Activated T-helper 2 cell treated with anti-CD3 and anti-CD28 coated beads, Interferon-gamma antibody, Interleukin-2, Interleukin-4, amounts not matched to agents 10 μg/mL and 5 μg/mL and 100 μg/mL, durations not matched to agents 14 hours and 24 hours and 36 hours (primary cell): Measurements from ENCODE around the gene LINGO1. TPM values are rescaled to one million over a fixed set of nuclear protein-coding genes. Genes with fewer than 3 reads are reported as not detected.

Experiments used
- DNase-seq: peaks from one replicate; pipeline ENCODE4 v3.0.0; 2021; ENCODE audit warnings: low spot score
- H3K27ac Mint-ChIP-seq: one replicate; pipeline ENCODE4 v1.8.0; 2021; ENCODE audit warnings: mixed read lengths
- H3K27me3 Mint-ChIP-seq: one replicate; pipeline ENCODE4 v1.8.0; 2021; ENCODE audit warnings: low read depth, mixed read lengths
- H3K36me3 Mint-ChIP-seq: one replicate; pipeline ENCODE4 v1.8.0; 2021; ENCODE audit warnings: low read depth, mixed read lengths
- H3K4me1 Mint-ChIP-seq: one replicate; pipeline ENCODE4 v1.8.0; 2021; ENCODE audit warnings: low read depth, mixed read lengths
- H3K4me3 Mint-ChIP-seq: one replicate; pipeline ENCODE4 v1.8.0; 2021; ENCODE audit warnings: low read depth, mild to moderate bottlenecking, moderate library complexity, mixed read lengths
- H3K9me3 Mint-ChIP-seq: one replicate; pipeline ENCODE4 v1.8.0; 2021; ENCODE audit warnings: mixed read lengths
- intact Hi-C: fragments of 100-400 bp; cut with micrococcal nuclease; formaldehyde crosslinking; loops from one replicate; pipeline ENCODE4 v1.15.1; 2023
- total RNA-seq: library from RNA; stranded (reverse); gene quantifications from 2 replicates; pipeline ENCODE4 v1.2.3, GENCODE V29; 2022

The LINGO1 gene
- total RNA-seq, 1 donor from 2014 or later, result not detected

- no peaks in the 10 kb centered on the region for H3K27me3 Mint-ChIP-seq
- H3K9me3 Mint-ChIP-seq, result no peaks in the 10 kb centered on the region
- H3K4me3 Mint-ChIP-seq, result no peak overlapping the region
- no peaks in the 10 kb centered on the region for H3K4me1 Mint-ChIP-seq
- no peak overlapping the region for H3K27ac Mint-ChIP-seq
- intact Hi-C loops, result no loop called here
- DNase-seq, result no peak
- no peaks in the 10 kb centered on the region for H3K36me3 Mint-ChIP-seq
Observed at GRCh38 chr15:77614251-77614806, 18.4 kb downstream of the LINGO1 start.

- no peak overlapping the region for H3K4me3 Mint-ChIP-seq
- no peaks in the 10 kb centered on the region for H3K27me3 Mint-ChIP-seq
- H3K27ac Mint-ChIP-seq, result no peak overlapping the region
- H3K9me3 Mint-ChIP-seq, result no peaks in the 10 kb centered on the region
- H3K36me3 Mint-ChIP-seq, result no peaks in the 10 kb centered on the region
- no peaks in the 10 kb centered on the region for H3K4me1 Mint-ChIP-seq
- no peak for DNase-seq
- intact Hi-C loops, result no loop called here
Observed at GRCh38 chr15:77613814-77614213, 18.9 kb downstream of the LINGO1 start.

GRCh38 chr15:77612958-77613601 is 19.6 kb downstream of the LINGO1 start:
- no peak overlapping the region for H3K4me3 Mint-ChIP-seq
- no peak overlapping the region for H3K27ac Mint-ChIP-seq
- no peaks in the 10 kb centered on the region for H3K9me3 Mint-ChIP-seq
- intact Hi-C loops, result no loop called here
- no peaks in the 10 kb centered on the region for H3K27me3 Mint-ChIP-seq
- DNase-seq, result no peak
- no peaks in the 10 kb centered on the region for H3K36me3 Mint-ChIP-seq
- no peaks in the 10 kb centered on the region for H3K4me1 Mint-ChIP-seq

- Mint-ChIP-seq H3K27ac (no peak overlapping the region), H3K4me1 (no peaks in the 10 kb centered on the region), H3K9me3 (no peaks in the 10 kb centered on the region), H3K27me3 (no peaks in the 10 kb centered on the region), H3K4me3 (no peak overlapping the region), H3K36me3 (no peaks in the 10 kb centered on the region)
- DNase-seq, result no peak
- intact Hi-C loops, result no loop called here
Observed at GRCh38 chr15:77611767-77612166, 20.9 kb downstream of the LINGO1 start.

GRCh38 chr15:77610731-77611130 is 22.0 kb downstream of the LINGO1 start:
- no peaks in the 10 kb centered on the region for H3K36me3 Mint-ChIP-seq
- H3K9me3 Mint-ChIP-seq, result no peaks in the 10 kb centered on the region
- no peaks in the 10 kb centered on the region for H3K27me3 Mint-ChIP-seq
- intact Hi-C loops, result no loop called here
- H3K4me3 Mint-ChIP-seq, result no peak overlapping the region
- DNase-seq, result no peak
- no peaks in the 10 kb centered on the region for H3K4me1 Mint-ChIP-seq
- no peak overlapping the region for H3K27ac Mint-ChIP-seq

- H3K4me3 Mint-ChIP-seq, result no peak overlapping the region
- H3K27me3 Mint-ChIP-seq, result peaks cover 5% of the 10 kb centered on the region
- DNase-seq, result no peak
- intact Hi-C loops, result no loop called here
- no peak overlapping the region for H3K27ac Mint-ChIP-seq
- no peaks in the 10 kb centered on the region for H3K4me1 Mint-ChIP-seq
- no peaks in the 10 kb centered on the region for H3K9me3 Mint-ChIP-seq
- H3K36me3 Mint-ChIP-seq, result no peaks in the 10 kb centered on the region
Observed at GRCh38 chr15:77609558-77609957, 23.2 kb downstream of the LINGO1 start.

GRCh38 chr15:77608774-77609173 is 23.9 kb downstream of the LINGO1 start:
- Mint-ChIP-seq H3K27ac (no peak overlapping the region), H3K4me3 (no peak overlapping the region), H3K27me3 (peaks cover 7% of the 10 kb centered on the region), H3K36me3 (no peaks in the 10 kb centered on the region), H3K4me1 (no peaks in the 10 kb centered on the region), H3K9me3 (no peaks in the 10 kb centered on the region)
- intact Hi-C loops, result no loop called here
- no peak for DNase-seq

- intact Hi-C loops, result no loop called here
- H3K4me3 Mint-ChIP-seq, result no peak overlapping the region
- H3K9me3 Mint-ChIP-seq, result no peaks in the 10 kb centered on the region
- peaks cover 8% of the 10 kb centered on the region for H3K27me3 Mint-ChIP-seq
- H3K36me3 Mint-ChIP-seq, result no peaks in the 10 kb centered on the region
- H3K4me1 Mint-ChIP-seq, result no peaks in the 10 kb centered on the region
- H3K27ac Mint-ChIP-seq, result no peak overlapping the region
- DNase-seq, result no peak
Observed at GRCh38 chr15:77607894-77608261, 24.8 kb downstream of the LINGO1 start.

GRCh38 chr15:77607111-77607893 is 25.4 kb downstream of the LINGO1 start:
- no peak for DNase-seq
- no peaks in the 10 kb centered on the region for H3K9me3 Mint-ChIP-seq
- intact Hi-C loops, result no loop called here
- no peaks in the 10 kb centered on the region for H3K36me3 Mint-ChIP-seq
- H3K4me1 Mint-ChIP-seq, result no peaks in the 10 kb centered on the region
- no peak overlapping the region for H3K4me3 Mint-ChIP-seq
- H3K27me3 Mint-ChIP-seq, result peaks cover 8% of the 10 kb centered on the region
- H3K27ac Mint-ChIP-seq, result no peak overlapping the region

- intact Hi-C loops, result no loop called here
- peaks cover 8% of the 10 kb centered on the region for H3K27me3 Mint-ChIP-seq
- no peaks in the 10 kb centered on the region for H3K4me1 Mint-ChIP-seq
- H3K36me3 Mint-ChIP-seq, result no peaks in the 10 kb centered on the region
- no peak overlapping the region for H3K27ac Mint-ChIP-seq
- no peak overlapping the region for H3K4me3 Mint-ChIP-seq
- DNase-seq, result no peak
- no peaks in the 10 kb centered on the region for H3K9me3 Mint-ChIP-seq
Observed at GRCh38 chr15:77606142-77607034, 26.3 kb downstream of the LINGO1 start.

- intact Hi-C loops, result no loop called here
- Mint-ChIP-seq H3K36me3 (no peaks in the 10 kb centered on the region), H3K9me3 (no peaks in the 10 kb centered on the region), H3K4me3 (no peak overlapping the region), H3K27ac (no peak overlapping the region), H3K4me1 (no peaks in the 10 kb centered on the region), H3K27me3 (peaks cover 8% of the 10 kb centered on the region)
- no peak for DNase-seq
Observed at GRCh38 chr15:77605547-77605946, 27.2 kb downstream of the LINGO1 start.

- no peaks in the 10 kb centered on the region for H3K36me3 Mint-ChIP-seq
- H3K27ac Mint-ChIP-seq, result no peak overlapping the region
- no peaks in the 10 kb centered on the region for H3K4me1 Mint-ChIP-seq
- DNase-seq, result no peak
- no peak overlapping the region for H3K4me3 Mint-ChIP-seq
- H3K27me3 Mint-ChIP-seq, result peaks cover 8% of the 10 kb centered on the region
- intact Hi-C loops, result no loop called here
- H3K9me3 Mint-ChIP-seq, result no peaks in the 10 kb centered on the region
Observed at GRCh38 chr15:77604973-77605372, 27.7 kb downstream of the LINGO1 start.
